Stimulated activated CD4-positive, alpha-beta T cell treated with anti-CD3 and anti-CD28 coated beads, Interleukin-4, amount 100 ng/mL, for 4 hours (primary cell): Measurements from ENCODE around the gene DOC2B.
"Not testable (repeated sequence)": the region's sequence is repeated elsewhere in the genome, so short reads cannot be mapped to it uniquely, and the experiment has no call there.

ENCODE experiments used
- DNase-seq, 2 experiments: peaks; one replicate each; pipeline ENCODE4 v3.0.0-alpha.2; 2020

Gene DOC2B

GRCh38 chr17:142876-143784 is 38.3 kb downstream of the DOC2B start:
- DNase-seq, result no peak

DNA sequence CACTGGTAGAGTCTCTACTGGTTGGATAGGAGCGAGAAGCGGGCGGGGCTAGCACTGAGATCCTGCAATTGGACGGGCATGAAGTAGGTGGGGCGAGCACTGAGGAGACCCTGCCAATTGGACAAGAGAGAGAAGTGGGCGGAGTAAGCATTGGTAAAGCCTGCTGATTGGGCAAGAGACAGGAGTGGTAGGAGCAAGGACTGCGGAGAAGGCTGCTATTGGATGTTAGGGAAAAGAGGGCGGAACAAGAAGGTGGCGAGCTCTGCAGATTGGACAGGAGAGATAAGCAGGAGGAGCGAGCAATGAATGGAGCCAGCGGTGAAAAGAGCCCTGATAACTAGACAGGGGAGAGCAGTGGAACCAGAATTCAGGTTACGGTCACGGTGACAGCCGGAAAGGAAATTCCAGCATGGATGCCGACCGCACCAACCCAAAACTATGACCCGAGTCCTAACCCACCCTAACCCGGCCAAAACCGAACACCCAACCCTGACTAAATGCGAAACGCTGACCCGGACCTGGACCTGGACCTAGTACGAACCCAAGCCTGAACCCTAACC is 39.3 kb downstream of the DOC2B start:
- peak; percentile 9 to 11 for DNase-seq

- DNase-seq, result not testable (repeated sequence)
Observed at GRCh38 chr17:139401-140205, 41.8 kb downstream of the DOC2B start.

DNA sequence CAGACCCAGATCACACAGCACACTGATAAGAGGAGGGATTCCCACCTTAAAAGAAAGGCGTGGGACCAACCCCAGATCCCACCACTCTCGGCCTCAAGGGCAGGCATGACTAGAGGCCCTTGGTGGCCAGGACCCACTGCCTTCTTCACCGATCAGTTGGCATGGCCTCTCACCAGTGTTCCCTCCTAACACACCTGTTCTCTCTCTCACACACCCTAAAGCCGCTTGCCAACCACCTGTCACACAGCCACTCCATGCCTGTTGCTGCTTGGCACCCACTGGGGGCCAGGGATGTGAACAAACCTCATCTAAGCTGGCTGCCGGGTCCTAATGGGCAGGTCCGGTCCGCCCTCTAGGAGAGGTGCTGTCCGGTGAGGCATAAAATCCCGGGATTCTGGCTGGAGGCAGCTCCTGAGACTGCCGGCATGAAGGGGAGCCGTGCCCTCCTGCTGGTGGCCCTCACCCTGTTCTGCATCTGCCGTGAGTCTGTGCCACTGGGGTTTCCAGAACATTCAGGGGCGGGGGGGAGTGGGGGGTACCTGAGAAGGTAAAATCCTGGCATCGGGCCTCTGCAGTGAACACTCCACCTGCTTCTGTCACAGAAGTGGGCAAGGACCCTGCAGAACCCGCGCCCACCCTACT is 44.2 kb downstream of the DOC2B start, which contains the start of gene SCGB1C2:
Gene SCGB1C2 (plus strand): TSS at position 404 of the 642 bp plus-strand sequence. CDS start 22 bp downstream, at position 426.
- not testable (repeated sequence) for DNase-seq

- DNase-seq, result peak; percentile 69 to 77
Observed at GRCh38 chr17:136531-136930, 44.9 kb downstream of the DOC2B start.

DNA sequence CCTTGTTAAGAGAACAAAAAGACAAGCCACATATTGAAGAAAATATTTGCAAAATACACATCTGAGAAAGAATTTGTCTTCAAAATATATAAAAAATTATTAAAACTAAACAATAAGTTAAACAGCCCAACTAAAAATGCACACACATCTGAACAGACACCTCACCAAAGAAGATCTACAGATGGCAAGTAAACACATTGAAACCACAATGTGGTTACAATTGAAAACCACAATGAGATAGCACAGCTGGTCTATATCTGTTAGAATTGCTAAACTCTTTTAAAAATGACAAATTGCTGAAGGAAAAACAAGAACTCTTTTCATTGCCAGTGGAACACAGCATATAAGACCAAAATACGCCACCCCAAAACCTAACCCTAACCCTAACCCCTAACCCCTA is 45.6 kb downstream of the DOC2B start:
- DNase-seq, result not testable (repeated sequence)

DNA sequence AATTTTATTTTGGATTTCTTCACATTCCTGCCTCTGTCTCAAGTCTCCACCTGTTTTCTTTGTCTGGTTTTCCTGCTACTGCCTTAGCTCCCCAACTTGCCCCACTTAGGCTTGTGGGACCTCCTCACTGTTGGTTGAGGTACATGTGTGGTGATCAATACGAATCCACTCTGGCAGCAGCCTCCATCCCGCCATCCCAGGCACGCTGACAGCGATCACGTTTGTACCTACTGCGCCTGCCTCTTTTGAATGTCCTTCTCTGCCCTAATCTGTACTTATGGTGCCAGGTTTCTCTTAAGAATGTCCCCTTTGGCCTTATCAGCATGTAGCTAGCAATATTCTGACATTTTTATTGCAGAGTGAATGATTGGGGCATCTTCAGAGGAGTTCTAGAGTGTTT is 46.4 kb downstream of the DOC2B start:
- not testable (repeated sequence) for DNase-seq

GRCh38 chr17:134332-134785 is 47.1 kb downstream of the DOC2B start:
- not testable (repeated sequence) for DNase-seq

DNA sequence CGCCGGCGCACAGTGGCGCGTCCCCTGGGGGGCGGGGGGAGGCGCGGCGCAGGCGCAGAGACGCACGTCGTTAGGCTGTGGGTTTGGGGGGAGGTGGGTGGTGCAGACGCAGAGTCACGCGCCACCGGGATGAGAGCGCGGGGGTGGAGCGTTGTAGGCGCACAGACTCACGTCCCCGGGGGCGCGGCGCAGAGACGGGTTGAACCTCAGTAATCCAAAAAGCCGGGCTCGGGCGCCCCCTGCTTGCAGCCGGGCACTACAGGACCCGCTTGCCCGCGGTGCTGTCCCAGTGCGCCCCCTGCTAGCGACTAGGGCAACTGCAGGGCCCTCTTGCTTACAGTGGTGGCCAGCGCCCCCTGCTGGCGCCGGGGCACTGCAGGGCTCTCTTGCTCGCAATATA is 47.5 kb downstream of the DOC2B start:
- not testable (repeated sequence) for DNase-seq

GRCh38 chr17:118339-118917 is 63.0 kb downstream of the DOC2B start:
- not testable (repeated sequence) for DNase-seq

- DNase-seq, result not testable (repeated sequence)
Observed at GRCh38 chr17:113111-113510, 68.3 kb downstream of the DOC2B start.
